Cerebellar cortex (tissue), 1 donor: ENCODE data around the gene PDGFD.

ENCODE experiments used
- DNase-seq: peaks from one replicate; pipeline ENCODE4 v3.0.0-alpha.2; 2015; ENCODE audit warnings: low spot score

PDGFD gene

DNA sequence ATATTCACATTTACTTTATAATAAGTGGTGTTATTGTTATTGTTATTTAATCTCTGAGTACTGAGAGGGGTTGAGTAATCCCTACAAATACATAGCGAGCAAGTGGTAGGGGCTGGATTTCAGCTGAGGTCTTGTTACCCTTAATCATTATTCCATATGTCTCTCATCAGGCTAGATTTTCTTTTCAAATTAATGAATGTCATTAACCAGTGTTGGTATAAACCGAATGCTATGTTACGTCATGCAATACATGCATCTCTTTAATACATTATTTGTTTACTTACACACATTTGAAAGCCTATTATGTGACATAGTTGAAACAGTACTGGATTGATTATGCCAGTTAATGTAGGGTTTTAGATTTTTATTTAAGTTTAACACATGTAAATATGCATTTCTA is 18.9 kb downstream of the PDGFD start:
- no peak for DNase-seq

DNA sequence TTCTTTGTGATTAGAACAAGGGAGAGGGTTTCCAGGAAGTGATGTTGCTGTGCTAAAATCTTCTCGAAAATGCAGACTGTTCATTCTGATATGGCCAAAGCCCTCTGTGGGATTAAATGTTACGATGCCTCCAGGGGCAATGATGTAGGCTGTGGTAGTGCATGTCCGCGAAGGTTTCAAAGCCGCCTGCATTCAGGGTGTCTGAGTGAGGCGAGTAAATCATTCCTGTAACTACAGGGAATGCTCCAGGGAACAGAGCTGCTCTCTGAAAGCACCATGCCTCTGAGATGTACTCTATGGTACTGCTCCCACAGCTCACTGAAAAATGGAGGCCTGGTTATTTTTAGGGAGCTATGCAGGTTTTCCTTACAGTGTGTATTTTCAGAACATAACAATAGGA is 21.2 kb downstream of the PDGFD start:
- no peak for DNase-seq

DNA sequence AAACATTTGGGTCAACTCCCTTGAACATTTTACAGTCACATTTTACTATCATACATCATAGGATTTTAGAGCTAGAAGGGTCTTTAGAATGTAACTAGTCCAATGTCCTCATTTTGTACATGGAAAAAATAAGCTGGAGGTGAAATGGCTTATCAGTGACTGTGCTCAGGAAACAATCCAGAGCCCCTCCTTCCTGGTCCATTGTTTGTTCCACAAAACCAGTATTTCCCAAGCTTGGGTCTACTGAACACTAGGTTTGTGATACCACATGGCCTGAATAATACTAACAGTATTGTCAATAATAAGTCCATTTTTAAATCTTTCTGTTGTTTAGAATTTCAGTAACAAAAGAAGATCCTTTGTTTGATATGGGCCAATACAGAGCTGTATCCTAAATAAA is 27.1 kb downstream of the PDGFD start:
- DNase-seq: no peak

DNA sequence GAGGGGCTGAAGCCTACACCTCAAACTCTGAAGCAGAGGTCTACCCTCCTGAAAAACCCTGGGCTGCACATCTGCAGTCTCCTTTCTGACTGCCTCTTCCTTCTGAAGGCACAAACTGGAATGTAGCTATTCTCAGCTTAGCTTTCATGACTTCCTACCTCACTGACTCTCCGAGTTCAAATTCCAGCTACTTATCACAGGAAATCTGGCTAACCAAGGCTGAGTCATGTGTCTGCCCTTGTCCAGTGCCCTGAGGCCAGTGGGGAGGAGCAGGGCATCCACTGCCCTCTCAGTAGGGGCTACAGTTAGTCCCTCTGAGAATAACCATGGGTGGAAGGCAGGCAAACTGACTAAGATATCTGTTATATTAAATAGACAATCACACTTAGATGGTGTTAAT is 29.2 kb downstream of the PDGFD start:
- DNase-seq: no peak

DNA sequence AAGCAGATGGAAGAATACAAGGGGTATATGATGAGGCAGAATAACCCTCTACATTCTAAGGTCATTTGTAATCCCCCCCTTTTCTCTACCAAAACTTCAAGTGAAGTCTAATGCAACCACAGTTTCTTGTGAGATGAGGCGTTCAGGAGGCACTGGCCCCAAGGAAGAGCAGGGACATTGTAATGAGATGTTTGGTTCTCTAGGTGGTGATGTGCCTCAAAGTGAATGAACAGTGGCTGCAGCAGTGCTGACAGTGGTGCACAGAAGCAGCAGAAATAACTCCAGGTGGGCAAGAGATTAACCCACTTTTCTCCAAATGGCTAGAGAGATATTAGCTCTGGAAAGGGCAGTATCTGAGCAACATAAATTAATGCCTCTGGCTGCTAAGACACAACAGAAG is 33.8 kb downstream of the PDGFD start:
- peak; percentile 10 for DNase-seq

DNA sequence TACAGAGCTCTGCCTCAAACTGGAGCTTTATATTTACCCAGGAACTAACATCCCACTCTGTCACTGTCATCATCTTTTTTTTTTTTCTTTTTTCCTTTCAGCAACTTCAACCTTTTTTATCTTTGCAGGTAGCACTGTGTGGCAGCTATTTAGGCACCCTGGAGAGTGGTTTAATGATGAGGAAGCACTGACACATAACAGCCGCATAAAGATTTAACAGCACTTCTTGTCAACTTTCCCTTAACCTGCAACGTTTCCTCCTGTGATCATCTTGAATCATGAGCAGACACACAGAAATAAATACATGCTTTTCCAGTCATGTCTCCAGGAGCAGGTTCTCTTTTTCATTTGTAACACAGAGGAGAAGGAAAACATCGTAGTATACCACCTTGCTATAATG is 34.8 kb downstream of the PDGFD start:
- no peak for DNase-seq

DNA sequence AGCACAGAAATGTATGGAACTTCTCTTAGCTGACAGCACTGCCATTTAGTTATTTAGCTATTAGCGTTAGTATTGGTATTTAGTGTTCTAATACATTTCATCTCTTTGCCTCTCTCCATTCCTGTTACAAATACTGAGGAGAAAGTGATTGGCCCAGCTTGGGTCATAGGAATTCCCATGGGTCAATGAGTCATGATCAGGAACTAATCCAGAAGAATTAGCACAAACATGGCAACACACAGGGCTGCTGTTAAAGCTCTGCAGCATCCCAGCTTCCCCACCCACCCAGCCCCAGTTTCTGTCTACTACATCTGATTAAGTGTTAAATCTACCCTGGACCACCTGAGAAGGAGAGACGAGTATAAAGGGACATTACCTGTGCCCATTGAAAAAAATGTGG is 36.1 kb downstream of the PDGFD start:
- DNase-seq: no peak

DNA sequence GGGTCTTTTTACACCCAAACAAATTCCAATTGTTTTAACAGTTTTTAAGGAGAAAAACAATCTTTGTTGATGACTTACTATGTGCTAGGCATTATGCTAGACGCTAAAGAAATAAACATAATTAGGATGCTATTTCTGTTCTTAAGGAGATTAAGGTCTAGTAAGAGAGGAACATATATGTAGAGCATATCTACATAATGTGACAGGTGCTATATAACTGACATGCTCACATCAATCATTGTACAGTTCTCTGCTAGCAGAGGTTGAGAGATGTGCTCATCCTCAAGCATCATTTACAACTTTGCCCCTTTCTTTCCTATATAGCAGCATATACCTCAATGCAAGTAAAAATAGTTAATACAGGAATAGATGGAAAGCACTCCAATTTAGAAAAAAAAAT is 37.5 kb downstream of the PDGFD start:
- no peak for DNase-seq

DNA sequence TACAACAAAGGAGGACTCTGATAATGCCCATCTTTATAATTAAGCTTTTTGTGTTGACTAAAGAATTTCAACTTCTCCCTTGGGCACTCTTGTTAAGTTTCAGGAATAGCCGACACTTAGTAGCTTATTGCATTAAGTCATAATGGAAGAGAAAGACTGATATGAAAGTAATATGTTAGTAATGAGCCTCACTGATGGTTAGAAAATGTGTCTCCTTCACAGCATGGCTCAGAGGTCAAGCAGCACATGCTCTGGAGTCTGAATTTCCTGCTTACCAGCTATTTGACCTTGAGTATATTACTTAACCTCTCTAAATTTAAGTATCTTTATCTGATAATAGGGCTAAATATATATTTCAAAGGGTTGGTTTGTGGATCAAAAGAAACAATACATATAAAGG is 39.0 kb downstream of the PDGFD start:
- no peak for DNase-seq

DNA sequence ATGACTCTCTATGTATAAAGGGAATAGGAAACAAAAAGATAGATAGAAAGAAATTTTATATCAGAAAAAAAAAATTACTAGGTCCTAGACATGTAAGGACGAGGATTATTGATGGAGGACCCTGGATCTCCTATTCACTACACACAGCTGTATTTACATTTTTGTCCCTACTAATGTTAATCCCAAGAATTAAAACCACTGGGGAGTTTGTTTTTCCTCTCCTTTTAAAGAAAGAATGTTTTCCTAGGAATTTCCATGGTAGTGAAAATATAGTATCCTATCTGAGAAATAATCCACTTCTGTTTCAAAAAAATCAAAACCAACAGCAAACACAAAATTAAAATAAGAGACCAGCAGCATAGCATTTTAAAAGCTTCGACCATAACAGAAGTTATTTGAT is 41.1 kb downstream of the PDGFD start:
- DNase-seq: no peak

DNA sequence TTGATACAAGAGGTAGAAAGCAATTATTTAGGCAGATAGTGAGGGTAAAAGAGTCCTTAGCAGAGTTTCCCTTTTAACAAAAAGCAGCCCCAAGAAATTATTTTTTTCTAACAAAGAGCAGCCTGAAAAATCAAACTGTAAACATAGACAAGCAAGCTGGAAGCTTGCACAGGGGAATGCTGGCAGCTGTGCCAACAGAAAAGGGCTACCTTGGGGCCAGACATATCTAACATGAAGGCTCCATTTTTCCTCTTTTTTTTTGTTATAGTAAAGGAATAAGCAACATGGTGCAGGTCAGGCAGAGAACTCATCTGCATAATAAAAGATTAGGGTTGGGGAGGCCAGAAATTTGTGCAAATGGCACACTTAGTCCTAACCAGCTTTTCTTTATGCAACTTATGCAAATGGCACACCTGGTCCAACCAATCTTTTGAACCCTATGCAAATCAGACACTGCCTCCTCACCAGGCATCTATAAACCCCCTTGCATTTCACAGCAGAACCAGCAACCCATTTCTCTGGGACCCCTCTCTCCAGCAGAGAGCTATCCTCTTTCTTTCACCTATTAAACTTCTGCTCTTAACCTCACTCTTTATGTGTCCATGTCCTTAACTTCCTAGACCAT is 41.8 kb downstream of the PDGFD start:
- DNase-seq: no peak

DNA sequence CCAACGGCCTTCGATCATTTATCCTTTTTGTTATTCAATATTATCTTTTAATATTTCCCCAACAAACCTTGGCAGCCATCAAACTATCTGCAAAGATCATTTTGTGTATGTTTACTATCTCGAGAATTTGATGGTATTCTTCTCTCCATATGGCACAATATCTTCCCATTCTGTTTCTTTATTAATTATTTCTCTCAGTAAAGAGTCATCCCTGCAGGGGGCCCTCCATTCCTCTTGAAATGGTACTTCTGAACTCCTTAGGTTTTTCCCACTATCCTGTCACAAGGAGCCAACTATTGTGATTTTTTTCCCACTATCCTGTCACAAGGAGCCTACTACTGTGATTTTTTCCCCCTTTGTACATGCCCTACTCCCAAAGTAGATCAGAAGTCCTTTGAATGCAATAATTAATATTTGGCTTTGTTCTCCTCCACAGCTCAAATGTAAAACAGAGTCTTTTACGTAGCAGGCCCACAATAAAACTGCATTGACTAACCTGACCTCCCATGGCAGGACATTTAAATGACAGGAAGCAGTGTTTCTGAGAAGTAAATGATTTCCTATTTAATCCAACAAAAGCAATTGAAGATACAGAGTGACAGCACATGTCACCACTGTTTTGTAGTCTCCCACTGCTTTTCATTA is 43.3 kb downstream of the PDGFD start:
- DNase-seq: no peak

DNA sequence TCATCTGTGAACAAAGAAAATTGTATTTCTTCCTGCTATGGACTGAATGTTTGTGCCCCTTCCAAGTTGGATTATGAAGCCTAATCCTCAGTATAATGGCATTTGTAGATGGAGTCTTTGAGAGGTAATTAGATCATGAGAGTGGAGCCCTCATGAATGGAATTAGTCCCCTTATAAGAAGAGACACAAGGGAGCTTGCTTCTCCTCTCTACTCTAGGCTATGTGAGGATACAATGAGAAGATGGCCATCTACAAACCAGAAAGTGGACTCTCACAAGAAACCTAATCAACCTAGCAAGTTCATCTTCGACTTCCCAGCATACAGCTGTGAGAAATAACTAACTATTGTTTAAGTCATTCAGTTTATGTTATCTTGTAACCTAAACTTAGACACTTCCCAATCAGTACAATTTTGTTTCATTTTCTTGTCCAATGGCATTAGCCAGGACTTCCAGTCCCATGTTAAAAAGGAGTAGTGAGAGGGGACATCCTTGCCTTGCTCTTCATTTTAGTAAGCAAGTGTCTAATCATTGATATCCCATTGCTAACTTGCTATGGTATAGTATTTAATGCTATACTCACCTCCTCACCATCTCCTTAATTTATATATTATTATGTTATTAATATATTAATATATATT is 45.7 kb downstream of the PDGFD start:
- no peak for DNase-seq

DNA sequence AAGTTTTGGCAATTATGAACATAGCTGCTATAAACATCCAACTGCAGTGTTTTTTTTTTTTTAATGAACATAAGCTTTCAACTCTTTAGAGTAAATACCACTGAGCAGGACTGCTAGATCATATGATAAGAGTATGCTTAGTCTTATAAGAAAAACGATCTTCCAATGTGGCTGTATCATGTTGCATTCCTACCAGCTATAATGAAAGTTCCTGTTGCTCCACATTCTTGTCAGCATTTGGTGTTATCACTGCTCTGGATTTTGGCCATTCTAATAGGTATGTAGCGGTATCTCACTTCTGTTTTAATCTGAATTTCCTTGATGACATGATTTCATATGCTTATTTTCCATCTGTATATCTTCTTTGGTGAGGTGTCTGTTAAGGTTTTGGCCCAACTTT is 50.4 kb downstream of the PDGFD start:
- no peak for DNase-seq

DNA sequence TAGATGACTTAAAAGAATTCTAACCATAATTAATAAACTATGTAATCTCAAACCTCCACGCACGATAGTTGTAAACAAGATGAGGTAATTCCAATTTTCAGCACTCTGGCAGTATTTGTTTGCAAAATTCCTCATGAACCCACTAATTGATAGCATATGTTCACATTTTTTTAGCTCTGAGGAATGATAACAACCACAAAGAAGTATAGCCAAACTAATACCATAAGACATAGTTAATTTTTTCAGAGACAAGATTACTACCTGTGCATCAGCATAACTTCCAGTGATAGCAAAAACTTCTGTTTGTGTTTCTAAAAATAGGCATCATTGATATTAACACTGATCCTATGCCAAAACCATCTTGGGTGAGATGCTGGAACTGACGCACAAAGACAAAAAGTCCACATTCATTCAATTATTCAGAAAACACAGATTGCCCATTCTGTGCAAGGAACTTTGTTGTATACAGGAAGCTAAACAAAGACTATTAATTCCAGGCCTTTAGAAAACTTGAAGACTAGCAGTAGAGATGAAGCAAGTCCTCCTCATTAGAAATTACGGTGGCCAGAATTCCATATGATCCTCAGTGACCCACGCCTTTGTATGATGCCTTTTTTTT is 57.7 kb downstream of the PDGFD start:
- DNase-seq: no peak

DNA sequence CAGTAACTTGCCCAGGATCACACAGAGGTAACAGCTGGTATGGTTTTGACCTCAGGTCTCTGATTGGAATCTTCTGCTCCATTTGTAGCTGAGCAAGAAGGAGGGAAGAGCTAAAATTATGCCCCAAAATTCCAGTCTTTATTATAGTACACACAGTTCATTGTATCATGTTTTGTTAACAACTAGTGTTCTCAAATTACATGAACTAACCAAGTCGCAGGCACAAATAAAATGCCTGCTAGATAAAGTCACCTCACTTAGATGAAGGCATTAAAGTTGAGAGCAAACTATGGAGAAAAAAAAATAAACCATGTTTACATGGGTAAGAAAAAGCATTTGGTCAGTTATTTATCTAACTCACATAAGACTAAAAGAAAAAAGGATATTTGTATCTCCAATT is 58.8 kb downstream of the PDGFD start:
- DNase-seq: no peak

DNA sequence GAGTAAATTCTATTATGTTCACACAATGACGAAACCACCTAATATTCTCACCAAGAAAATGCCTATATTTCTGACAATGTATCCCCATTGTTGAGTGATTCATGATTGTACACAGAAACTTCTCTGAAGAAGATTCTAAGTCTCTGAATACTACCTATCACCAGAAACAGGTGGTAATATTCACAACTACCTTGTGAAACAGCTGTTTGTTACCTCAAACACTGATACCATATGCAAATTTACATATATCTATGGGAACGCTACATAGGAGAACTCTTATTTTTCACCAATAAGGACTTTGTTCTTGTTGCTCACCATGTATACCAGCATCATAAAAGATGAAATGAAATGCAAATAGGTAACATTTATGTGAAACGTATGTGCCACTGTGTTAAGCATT is 59.3 kb downstream of the PDGFD start:
- no peak for DNase-seq

DNA sequence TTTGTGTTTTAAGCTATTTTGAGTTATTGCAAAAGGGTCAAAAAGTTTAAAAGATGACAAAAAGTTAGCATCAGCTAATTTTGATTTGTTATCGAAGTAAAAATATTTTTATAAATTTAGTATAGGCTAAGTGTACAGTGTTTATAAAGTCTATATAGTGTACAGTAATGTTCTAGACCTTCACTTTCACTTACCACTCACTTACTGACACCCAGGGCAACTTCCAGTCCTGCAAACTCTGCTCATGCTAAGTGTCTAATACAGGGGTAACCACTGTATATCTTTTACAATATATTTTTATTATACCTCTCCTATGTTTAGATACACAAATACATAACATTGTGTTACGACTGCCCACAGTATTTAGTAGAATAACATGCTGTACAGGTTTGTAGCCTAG is 59.7 kb downstream of the PDGFD start:
- no peak for DNase-seq

DNA sequence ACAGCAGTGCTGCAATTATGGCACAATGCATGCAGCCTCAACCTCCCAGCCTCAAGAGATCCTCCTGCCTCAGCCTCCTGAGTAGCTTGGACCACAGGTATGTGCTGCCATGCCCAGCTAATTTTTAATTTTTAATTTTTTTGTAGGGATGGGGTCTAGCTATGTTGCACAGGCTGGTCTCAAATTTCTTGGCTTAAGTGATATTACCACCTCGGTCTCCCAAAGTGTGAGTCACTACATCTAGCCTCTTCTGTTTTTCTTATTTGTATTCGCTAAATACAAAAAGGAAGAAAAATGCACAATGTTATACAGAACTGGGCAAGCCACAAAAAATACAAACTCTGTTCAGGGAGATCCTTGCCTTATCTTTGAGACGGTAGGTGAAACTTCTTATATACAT is 65.4 kb downstream of the PDGFD start:
- DNase-seq: no peak

DNA sequence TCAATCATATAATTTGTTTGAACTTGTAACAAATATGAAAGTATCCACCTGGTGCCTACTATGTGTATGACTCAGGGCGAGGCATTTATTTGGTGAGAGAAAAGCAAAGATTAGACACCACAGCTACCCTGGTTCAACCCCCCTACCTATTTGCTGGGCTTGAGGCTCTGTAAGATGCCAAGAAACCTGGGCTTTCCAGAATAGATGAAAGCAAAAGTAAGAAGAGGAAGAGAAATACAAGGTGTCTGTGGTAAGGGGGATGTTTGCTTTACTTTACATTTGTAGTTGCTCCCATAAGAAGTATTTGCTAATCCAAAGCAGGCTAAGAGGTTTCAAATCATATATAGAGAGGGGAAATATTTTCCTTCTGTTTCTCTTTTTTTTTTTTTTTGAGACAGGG is 65.8 kb downstream of the PDGFD start:
- DNase-seq: no peak

DNA sequence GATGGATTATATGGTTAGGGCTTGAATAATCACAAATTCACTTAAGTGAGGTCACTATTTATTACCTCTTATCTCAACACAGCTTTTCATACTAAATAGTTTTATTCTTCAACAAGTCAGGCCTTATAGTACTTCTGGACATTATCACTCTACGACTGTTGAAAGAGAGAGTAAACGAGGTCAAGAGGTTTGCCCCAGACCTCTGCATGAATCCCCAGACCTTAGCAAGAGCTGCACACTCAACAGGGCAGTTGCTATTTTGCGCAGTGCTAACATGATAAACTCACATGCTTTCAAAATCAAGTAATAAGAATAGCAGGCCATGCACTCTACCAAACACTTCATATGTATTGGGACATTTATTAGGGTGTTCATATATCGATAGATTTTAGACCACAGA is 67.0 kb downstream of the PDGFD start:
- DNase-seq: no peak

DNA sequence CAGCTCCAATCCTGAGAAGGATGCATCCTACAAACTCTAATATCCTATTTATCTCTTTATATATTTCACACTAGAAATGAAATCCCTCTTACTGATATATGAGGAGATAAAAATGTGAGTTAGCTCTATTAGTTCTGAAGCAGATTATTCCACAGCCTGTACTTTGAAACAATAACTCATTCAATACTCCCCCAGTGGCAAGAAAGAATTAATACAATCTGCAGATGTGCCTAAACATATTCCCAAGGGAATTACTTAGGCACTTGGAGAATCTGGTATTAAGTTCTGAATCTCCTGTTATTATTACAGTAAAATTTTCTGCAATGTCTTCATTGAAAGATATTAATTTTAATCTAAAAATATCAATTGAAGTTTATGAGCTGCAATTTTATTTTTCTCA is 68.2 kb downstream of the PDGFD start:
- DNase-seq: no peak

DNA sequence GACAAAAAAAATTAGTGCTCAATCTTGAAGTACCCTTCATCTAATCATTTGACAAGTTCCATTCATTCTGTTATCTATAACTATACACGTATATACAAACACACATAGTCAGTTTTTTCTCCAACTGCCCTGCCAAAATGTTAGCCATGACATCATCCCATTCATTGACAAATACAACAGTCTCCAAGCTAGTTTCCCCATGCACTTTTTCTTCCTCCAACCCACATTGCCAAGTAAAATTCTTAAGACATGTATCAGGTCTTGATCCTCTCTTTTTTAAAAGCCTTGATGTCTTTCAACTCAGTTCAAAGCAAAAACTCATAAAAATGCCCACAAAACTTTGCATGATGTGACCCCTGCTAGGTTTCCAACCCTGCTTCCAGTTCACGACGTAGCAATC is 69.4 kb downstream of the PDGFD start:
- no peak for DNase-seq
